HG03565 (cell line): ENCODE measurements around the gene ACTL10.
"Not testable (repeated sequence)": the region's sequence is repeated elsewhere in the genome, so short reads cannot be mapped to it uniquely, and the experiment has no call there.

ENCODE experiments used
- ATAC-seq: cut with Tn5 transposase; IDR thresholded peaks from one replicate; pipeline ENCODE4 v1.9.1; 2021; ENCODE audit warnings: mild to moderate bottlenecking, moderate library complexity; ENCODE audit not compliant: unreplicated experiment

The ACTL10 gene

GRCh38 chr20:33693741-33694638, 27.2 kb downstream of the ACTL10 start:
- no peak for ATAC-seq

GRCh38 chr20:33694639-33695012, 27.9 kb downstream of the ACTL10 start:
- no peak for ATAC-seq

GRCh38 chr20:33696448-33696847, 29.7 kb downstream of the ACTL10 start:
- ATAC-seq, result no peak

- ATAC-seq, result no peak
Measured at GRCh38 chr20:33697129-33697528, 30.4 kb downstream of the ACTL10 start.

GRCh38 chr20:33698966-33699365, 32.2 kb downstream of the ACTL10 start:
- not testable (repeated sequence) for ATAC-seq

- ATAC-seq, result not testable (repeated sequence)
Measured at GRCh38 chr20:33700696-33701441, 34.1 kb downstream of the ACTL10 start.

- no peak for ATAC-seq
Measured at GRCh38 chr20:33701629-33702450, 35.1 kb downstream of the ACTL10 start.

GRCh38 chr20:33702861-33703260, 36.1 kb downstream of the ACTL10 start:
- ATAC-seq, result no peak

- ATAC-seq, result no peak
Measured at GRCh38 chr20:33703498-33704137, 36.9 kb downstream of the ACTL10 start.

GRCh38 chr20:33704197-33704924, 37.6 kb downstream of the ACTL10 start:
- no peak for ATAC-seq

GRCh38 chr20:33707668-33708067, 40.9 kb downstream of the ACTL10 start:
- no peak for ATAC-seq

GRCh38 chr20:33709398-33709797, 42.7 kb downstream of the ACTL10 start:
- ATAC-seq, result no peak

- ATAC-seq, result no peak
Measured at GRCh38 chr20:33709905-33710541, 43.3 kb downstream of the ACTL10 start.

- no peak for ATAC-seq
Measured at GRCh38 chr20:33710681-33711445, 44.1 kb downstream of the ACTL10 start.

- no peak for ATAC-seq
Measured at GRCh38 chr20:33711446-33711738, 44.6 kb downstream of the ACTL10 start.

- ATAC-seq, result no peak
Measured at GRCh38 chr20:33713865-33714367, 47.2 kb downstream of the ACTL10 start.

- ATAC-seq, result no peak
Measured at GRCh38 chr20:33716498-33716897, 49.8 kb downstream of the ACTL10 start.
